ENCODE results near the gene DAD1.
A peak's percentile ranks its signal among the peaks of the same experiment; 100 is the strongest.

The DAD1 gene

GRCh38 chr14:22536853-22537338 is 52.1 kb downstream of the DAD1 start:
- peak; percentile 93 for DNase-seq (ENCODE audit: low spot score)

GRCh38 chr14:22535916-22536315 is 53.1 kb downstream of the DAD1 start:
- no peak for DNase-seq (ENCODE audit: low spot score)

GRCh38 chr14:22535126-22535525 is 53.9 kb downstream of the DAD1 start:
- no peak for DNase-seq (ENCODE audit: low spot score)

GRCh38 chr14:22534547-22534946 is 54.5 kb downstream of the DAD1 start:
- DNase-seq (ENCODE audit: low spot score): no peak

GRCh38 chr14:22533739-22534359 is 55.2 kb downstream of the DAD1 start:
- no peak for DNase-seq (ENCODE audit: low spot score)

- no peak for DNase-seq (ENCODE audit: low spot score)
Observed at GRCh38 chr14:22533057-22533704, 55.8 kb downstream of the DAD1 start.

GRCh38 chr14:22532345-22533056 is 56.5 kb downstream of the DAD1 start:
- DNase-seq (ENCODE audit: low spot score): no peak

- no peak for DNase-seq (ENCODE audit: low spot score)
Observed at GRCh38 chr14:22531451-22532344, 57.3 kb downstream of the DAD1 start.

GRCh38 chr14:22530127-22530526 is 58.9 kb downstream of the DAD1 start:
- DNase-seq (ENCODE audit: low spot score): no peak

GRCh38 chr14:22526744-22527143 is 62.3 kb downstream of the DAD1 start:
- no peak for DNase-seq (ENCODE audit: low spot score)

GRCh38 chr14:22526218-22526617 is 62.8 kb downstream of the DAD1 start:
- DNase-seq (ENCODE audit: low spot score): no peak

GRCh38 chr14:22524784-22525161 is 64.3 kb downstream of the DAD1 start:
- DNase-seq (ENCODE audit: low spot score): no peak

- no peak for DNase-seq (ENCODE audit: low spot score)
Observed at GRCh38 chr14:22524115-22524783, 64.8 kb downstream of the DAD1 start.

- DNase-seq (ENCODE audit: low spot score): no peak
Observed at GRCh38 chr14:22523283-22523682, 65.7 kb downstream of the DAD1 start.

GRCh38 chr14:22522466-22522957 is 66.5 kb downstream of the DAD1 start:
- no peak for DNase-seq (ENCODE audit: low spot score)

- no peak for DNase-seq (ENCODE audit: low spot score)
Observed at GRCh38 chr14:22521449-22522239, 67.4 kb downstream of the DAD1 start.

GRCh38 chr14:22520796-22521195 is 68.2 kb downstream of the DAD1 start:
- DNase-seq (ENCODE audit: low spot score): no peak

- no peak for DNase-seq (ENCODE audit: low spot score)
Observed at GRCh38 chr14:22519877-22520685, 68.9 kb downstream of the DAD1 start.

- DNase-seq (ENCODE audit: low spot score): no peak
Observed at GRCh38 chr14:22518073-22518472, 71.0 kb downstream of the DAD1 start.

All from RKO (cell line).